Measurements from ENCODE around the gene COQ4. TPM values are rescaled to one million over a fixed set of nuclear protein-coding genes. Genes with fewer than 3 reads are reported as not detected.

COQ4 gene
- total RNA-seq, 1 experiment from 2014 or later: 19.1 TPM

GRCh38 chr9:128369024-128369706 is 46.5 kb downstream of the COQ4 start:
- Histone ChIP-seq H3K36me3 (ENCODE audit: control insufficient read depth, insufficient read depth, low read length) (peaks cover 5% of the 10 kb centered on the region; the same call in 1 of the 2 replicates), H3K4me1 (ENCODE audit: control insufficient read depth, insufficient read depth, low read length) (peaks cover 4% of the 10 kb centered on the region), H3K27ac (ENCODE audit: low read length) (no peak overlapping the region), H3K9me3 (ENCODE audit: control insufficient read depth, insufficient read depth, low read depth, low read length) (no peaks in the 10 kb centered on the region), H3K27me3 (ENCODE audit: control insufficient read depth, insufficient read depth, low read length) (no peaks in the 10 kb centered on the region), H3K4me3 (ENCODE audit: low read depth in 2 of 2, low read length in 2 of 2) (no peak overlapping the region)
- ChIA-PET CTCF (no interaction called here), POLR2A (no interaction called here)
- in situ Hi-C loops (cut with HindIII; ENCODE audit: low pct_unique_long_range_greater_than_20kb, low sequenced_read_pairs) (no loop called here), intact Hi-C loops (cut with micrococcal nuclease; ENCODE audit: unreplicated experiment) (no loop called here)
- DNase-seq (ENCODE audit: low read depth, low spot score): no peak
- TF ChIP-seq REST (IDR thresholded peaks at IDR 0.05; ENCODE audit: insufficient read depth in 1 of 2, low read depth in 2 of 2, low read length in 1 of 2): no peak
- no peak for TF ChIP-seq SIN3A (IDR thresholded peaks at IDR 0.05; ENCODE audit: borderline replicate concordance, insufficient read depth, low read depth, low read length)
- TF ChIP-seq TCF7L2 (IDR thresholded peaks at IDR 0.05; ENCODE audit: low read depth, low read length): no peak
- no peak for TF ChIP-seq CTCF (IDR thresholded peaks at IDR 0.05)
- no peak for TF ChIP-seq POLR2AphosphoS5 (IDR thresholded peaks at IDR 0.05; ENCODE audit: low read depth, low read length)
- no TSS peak for BruUV-seq (replicated peaks)
- ATAC-seq: no peak

- intact Hi-C loops (cut with micrococcal nuclease; ENCODE audit: unreplicated experiment) (no loop called here), in situ Hi-C loops (cut with HindIII; ENCODE audit: low pct_unique_long_range_greater_than_20kb, low sequenced_read_pairs) (no loop called here)
- TF ChIP-seq SIN3A (IDR thresholded peaks at IDR 0.05; ENCODE audit: borderline replicate concordance, insufficient read depth, low read depth, low read length) (no peak), TCF7L2 (IDR thresholded peaks at IDR 0.05; ENCODE audit: low read depth, low read length) (no peak), REST (IDR thresholded peaks at IDR 0.05; ENCODE audit: insufficient read depth in 1 of 2, low read depth in 2 of 2, low read length in 1 of 2) (no peak), CTCF (IDR thresholded peaks at IDR 0.05) (no peak), POLR2AphosphoS5 (IDR thresholded peaks at IDR 0.05; ENCODE audit: low read depth, low read length) (no peak)
- H3K27me3 ChIP-seq (ENCODE audit: control insufficient read depth, insufficient read depth, low read length): no peaks in the 10 kb centered on the region
- peaks cover 4% of the 10 kb centered on the region for H3K4me1 ChIP-seq (ENCODE audit: control insufficient read depth, insufficient read depth, low read length)
- ATAC-seq (no peak), DNase-seq (ENCODE audit: low read depth, low spot score) (no peak)
- no TSS peak for BruUV-seq (replicated peaks)
- POLR2A ChIA-PET: interaction anchor here (0.5 kb wide), 1 partner anchor 749 kb away, joined by 3 read pairs; no protein-coding TSS in a partner anchor
- H3K27ac ChIP-seq (ENCODE audit: low read length): peak overlapping the region; percentile 89
- H3K36me3 ChIP-seq (ENCODE audit: control insufficient read depth, insufficient read depth, low read length): peaks cover 5% of the 10 kb centered on the region; the same call in 1 of the 2 replicates
- H3K9me3 ChIP-seq (ENCODE audit: control insufficient read depth, insufficient read depth, low read depth, low read length): no peaks in the 10 kb centered on the region
- CTCF ChIA-PET: no interaction called here
- peak overlapping the region; percentile 96 to 97 for H3K4me3 ChIP-seq (ENCODE audit: low read depth in 2 of 2, low read length in 2 of 2)
Observed at GRCh38 chr9:128370367-128370751, 47.7 kb downstream of the COQ4 start.

Measured in Panc1 (cell line).